GM18499 (cell line): ENCODE data around the gene DPY30.
"Not testable (repeated sequence)": the region's sequence is repeated elsewhere in the genome, so short reads cannot be mapped to it uniquely, and the experiment has no call there.

Experiments used
- ATAC-seq: cut with Tn5 transposase; IDR thresholded peaks from one replicate; pipeline ENCODE4 v1.9.1; 2021; ENCODE audit warnings: moderate number of reproducible peaks; ENCODE audit not compliant: insufficient read depth, unreplicated experiment

The DPY30 gene

DNA sequence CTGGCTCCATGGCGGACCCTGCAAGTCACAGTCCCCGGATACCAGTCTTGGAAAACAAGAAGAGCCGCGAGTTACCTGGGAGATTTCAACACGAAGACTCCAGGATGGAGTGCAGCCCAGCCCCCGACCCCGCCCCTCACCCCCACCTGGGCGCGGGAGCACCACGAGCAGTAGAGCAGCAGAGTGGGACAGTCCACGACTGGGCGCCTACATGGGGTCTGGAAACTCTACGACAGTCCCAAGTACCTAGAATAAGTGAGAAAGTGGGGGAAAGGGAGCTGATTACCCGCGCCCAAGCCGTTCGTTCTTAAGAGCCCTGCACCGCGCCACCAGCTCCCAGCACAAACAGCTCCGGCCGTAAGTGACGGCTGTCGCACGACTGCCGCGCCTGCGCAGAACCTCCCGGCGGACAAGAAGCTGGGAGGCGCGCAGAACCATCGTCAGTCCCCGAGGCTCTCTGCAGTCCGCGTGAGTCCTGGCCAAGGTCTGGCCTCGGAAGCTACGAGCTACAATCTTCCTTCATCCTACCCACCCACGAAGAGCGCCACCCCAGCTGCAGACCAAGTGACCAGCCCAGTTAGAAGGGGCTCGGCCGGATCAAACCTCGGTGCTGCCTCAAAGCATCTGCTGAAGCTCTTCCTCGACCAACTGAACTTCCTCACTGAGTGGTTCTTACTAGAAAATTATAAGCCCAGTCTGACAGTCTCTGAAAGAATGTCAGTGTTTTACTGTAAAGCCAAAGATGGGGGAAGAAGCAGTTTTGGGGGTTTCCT, at the start of gene DPY30:
Gene DPY30, minus strand, starts transcription at position 359 of the 773 bp plus-strand sequence. Its CDS starts 349 bp downstream, at position 10.
- ATAC-seq: peak; percentile 72

DNA sequence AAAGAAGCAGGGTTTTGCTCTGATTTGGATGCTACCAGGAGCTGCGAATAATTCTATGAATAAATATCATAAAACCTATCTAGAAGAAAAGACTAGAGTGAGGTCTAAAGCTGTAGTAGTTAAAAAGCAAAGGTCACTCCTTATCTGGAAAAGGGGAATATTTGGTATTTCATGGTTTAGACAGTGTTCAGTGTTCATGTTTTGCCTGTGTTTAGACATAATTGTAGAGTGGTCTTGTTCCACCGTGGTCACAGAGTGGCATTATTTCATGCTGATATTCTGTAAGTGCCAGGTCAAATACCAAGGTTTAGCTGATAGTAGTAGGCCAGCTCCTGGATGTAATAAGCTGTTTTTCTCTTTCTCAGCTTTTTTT, 34.5 kb upstream of the DPY30 start:
- ATAC-seq: no peak

DNA sequence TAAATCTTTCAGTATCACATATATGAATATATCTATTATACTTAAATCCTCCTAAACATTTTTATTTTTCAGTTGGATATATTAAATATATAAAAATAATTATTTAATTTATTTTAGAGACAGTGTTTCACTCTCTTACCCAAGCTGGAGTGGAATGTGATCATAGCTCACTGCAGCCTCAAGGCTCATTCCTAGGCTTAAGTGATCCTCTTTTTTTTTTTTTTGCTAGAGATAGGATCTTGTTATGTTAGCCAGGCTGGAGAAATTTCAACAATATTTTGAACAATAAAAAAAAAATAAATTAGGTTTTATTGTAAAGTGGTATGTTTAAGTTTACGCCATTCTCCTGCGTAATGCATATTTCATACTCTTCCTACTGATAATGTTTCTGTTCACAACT, 27.9 kb upstream of the DPY30 start:
- ATAC-seq: no peak

DNA sequence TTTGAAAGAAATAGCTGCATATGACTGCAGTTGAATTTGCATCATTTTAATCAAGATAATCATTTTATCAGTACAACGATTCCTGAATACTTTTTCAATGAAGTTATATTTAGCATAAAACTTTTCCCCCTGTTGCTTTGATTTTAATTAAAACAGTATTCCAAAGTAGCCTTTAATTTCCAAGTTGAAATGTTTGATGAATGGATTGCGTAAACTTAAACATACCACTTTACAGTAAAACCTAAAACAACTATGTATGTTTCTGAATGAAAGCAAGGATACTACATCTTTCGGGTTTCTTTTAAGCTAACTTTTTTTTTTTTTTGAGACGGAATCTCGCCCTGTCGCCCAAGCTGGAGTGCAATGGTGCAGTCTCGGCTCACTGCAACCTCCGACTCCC, 25.1 kb upstream of the DPY30 start:
- no peak for ATAC-seq

DNA sequence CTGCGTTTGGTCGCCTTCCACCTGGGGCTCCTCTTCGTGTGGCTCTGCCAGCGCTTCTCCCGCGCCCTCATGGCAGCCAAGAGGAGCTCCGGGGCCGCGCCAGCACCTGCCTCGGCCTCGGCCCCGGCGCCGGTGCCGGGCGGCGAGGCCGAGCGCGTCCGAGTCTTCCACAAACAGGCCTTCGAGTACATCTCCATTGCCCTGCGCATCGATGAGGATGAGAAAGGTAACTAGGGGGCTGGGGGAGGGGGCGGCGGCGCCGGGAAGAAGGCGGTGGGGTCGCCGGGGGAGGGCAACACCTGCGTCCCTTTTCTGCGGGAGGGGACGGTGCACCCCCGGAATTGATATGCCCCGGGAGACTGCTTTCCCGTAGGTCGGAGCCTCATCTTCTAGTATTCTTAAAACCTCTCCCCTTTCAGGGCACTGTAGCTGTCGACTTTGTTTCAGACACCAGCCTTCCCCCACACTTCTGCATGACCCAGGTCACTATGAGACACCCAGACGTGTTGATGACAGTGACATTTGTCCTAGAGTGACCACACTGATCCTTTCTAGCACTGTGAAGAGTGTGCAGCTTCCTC, 24.5 kb upstream of the DPY30 start:
- peak; percentile 2 for ATAC-seq

DNA sequence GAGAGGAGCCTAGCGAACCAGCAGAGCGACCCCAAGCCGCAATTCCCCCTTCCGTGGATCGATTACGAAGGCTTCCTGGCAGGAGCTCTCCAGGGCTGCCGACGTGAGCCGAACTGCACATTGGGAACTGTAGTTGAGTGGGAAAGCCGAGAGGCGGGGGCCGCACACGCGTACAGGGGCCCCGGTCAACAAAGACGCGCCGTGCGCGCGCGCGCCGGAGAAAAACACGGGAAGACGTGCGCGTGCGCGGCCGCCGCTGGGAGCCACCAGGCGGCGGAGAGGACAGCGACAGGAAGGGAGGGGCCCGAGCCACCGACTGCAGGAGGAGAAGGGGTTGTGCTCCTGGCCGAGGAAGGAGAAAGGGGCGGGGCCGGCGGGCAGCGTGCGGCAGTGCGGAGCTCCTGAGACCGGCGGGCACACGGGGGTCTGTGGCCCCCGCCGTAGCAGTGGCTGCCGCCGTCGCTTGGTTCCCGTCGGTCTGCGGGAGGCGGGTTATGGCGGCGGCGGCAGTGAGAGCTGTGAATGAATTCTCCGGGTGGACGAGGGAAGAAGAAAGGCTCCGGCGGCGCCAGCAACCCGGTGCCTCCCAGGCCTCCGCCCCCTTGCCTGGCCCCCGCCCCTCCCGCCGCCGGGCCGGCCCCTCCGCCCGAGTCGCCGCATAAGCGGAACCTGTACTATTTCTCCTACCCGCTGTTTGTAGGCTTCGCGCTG, 23.9 kb upstream of the DPY30 start, which contains the start of gene SPAST:
Gene SPAST, plus strand, starts transcription at position 247 of the 711 bp plus-strand sequence. Its CDS starts 276 bp downstream, at position 523.
- peak; percentile 84 for ATAC-seq

DNA sequence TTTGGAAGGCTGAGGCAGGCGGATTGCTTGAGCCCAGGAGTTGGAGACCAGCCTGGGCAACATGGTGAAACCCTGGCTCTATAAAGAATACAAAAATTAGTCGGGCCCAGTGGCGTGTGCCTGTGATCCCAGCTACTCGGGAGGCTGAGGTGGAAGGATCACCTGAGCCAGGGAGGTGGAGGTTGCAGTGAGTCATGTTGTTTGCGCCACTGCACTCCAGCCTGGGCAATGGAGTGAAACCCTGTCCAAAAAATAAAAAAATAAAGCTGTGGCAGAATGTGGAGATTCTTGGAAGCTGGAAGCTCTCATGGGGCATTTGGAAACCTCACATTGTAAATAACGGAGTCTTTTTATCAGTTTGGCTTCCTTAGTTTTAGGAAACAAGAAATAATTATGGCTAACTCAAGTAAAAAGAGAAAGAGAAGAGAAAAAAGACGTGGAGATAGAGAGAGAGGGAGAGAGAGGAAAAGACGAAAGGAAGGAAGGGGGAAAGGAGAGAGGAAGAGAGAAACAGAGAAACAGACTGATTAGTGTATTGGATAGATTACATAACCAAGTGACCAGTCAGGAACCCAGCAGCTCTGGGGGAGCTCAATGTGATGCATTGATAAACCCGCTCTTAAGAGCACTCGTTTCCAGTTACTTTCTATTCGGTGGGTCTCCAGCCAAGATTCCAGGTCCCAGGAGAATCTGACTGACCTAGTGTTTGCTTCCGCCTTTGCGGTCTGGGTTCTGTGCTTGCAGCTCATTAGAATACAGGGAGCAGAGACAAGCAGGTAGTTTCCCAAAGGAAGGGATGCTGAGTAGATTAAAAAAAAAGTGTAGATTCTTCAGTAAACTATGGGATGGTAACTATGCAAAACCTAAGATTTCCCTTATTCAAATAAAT, 22.6 kb upstream of the DPY30 start:
- no peak for ATAC-seq

DNA sequence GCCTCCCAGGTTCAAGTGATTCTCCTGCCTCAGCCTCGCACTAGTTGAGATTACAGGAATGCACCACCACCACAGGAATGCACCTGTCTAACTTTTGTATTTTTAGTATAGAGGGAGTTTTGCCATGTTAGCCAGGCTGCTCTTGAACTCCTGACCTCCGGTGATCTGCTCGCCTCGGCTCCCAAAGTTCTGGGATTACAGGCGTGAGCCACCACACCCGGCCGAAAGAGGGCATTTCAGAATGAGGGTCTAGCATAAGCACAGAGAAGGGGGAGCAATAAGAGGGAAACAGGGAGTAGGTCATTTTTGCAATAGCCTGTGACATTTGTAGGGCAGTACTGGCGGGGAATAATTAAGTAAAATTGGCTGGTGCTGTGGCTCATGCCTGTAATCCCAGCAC, 21.8 kb upstream of the DPY30 start:
- ATAC-seq: no peak

DNA sequence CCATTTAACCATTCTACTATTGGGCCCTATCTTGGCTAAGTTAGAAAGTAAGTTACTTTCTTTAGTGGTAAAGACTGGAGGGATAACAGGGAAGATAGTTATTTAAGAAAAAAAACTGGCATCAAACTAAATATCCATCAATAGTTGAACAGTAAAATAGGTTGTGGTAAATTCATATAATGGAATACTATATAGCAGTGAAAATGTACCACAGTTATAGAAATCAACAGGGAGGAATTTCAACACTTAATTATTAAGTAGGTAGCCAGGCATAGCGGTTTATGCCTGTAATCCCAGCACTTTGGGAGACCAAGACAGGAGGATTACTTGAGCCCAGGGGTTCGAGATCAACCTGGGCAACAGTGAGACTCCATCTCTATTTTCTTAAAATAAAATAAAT, 20.7 kb upstream of the DPY30 start:
- no peak for ATAC-seq

DNA sequence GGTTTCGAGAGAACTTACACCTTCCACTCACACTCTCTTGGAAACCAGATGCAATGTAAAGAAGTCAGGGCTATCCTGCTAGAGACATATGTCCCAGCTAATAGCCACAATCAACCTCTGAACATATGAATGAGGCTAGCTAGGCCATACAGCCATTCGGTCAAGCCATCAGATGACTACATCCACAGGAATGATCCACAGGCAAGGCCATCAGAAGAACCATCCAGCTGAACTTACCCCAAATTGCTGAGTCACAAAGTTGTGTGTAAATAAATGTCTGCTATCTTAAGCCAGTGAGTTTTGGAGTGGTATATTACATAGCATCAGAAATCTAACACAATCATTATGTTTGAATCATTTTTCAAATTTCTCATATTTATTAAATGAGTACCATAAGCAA, 18.5 kb upstream of the DPY30 start:
- ATAC-seq: no peak

DNA sequence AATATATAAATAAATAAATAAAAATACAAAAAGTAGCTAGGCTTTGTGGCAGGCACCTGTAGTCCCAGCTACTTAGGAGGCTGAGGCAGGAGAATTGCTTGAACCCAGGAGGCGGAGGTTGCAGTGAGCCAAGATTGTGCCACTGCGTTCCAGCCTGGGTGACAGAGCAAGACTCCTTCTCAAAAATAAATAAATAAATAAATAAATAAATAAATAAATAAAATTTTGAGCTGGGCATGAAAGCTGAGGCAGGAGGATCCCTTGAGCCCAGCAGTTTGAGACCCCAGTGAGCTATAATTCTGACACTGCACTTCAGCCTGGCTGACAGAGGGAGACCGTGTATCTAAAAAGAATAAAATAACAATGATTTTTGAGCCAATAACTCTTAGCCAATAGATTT, 15.0 kb upstream of the DPY30 start:
- not testable (repeated sequence) for ATAC-seq

DNA sequence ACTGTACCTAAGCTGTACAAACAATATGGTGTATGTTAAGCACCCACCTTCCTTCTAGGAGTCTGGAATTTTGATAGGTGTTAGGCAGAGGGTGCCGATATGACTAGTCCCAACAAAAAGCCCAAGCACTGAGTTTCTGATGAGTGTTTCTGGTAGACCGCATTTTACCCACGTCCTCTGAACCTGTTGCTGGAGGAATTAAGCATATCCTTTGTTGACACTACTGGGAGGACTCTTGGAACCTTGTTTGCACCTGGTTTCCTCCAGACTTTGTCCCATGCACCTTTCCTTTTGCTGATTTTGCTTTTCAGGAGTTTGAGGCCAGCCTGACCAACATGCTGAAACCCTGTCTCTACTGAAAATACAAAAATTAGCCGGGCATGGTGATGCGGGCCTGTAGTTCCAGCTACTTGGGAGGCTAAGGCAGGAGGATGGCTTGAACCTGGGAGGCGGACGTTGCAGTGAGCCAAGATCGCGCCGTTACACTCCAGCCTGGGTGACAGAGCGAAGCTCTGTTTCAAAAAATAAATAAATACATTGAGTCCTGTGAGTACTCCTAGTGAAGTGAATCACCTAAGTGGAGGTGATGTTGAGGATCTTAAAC, 12.3 kb upstream of the DPY30 start:
- ATAC-seq: no peak

DNA sequence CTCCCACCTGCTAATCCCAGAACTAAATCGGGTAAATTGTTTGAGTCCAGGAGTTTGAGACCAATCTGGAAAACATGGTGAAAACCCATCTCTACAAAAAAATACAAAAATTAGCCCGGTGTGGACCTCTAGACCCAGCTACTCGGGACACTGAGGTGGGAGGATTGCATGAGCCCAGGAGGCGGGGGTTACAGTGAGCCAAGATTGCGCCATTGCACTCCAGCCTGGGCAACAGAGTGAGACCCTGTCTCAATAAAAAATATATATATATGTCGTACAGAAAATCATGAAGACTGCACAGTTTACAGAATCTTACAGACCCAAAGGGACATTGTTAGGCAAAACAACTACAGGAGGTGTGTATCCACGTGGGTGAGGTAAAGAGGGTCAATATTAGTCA, 4.0 kb upstream of the DPY30 start:
- ATAC-seq: no peak

DNA sequence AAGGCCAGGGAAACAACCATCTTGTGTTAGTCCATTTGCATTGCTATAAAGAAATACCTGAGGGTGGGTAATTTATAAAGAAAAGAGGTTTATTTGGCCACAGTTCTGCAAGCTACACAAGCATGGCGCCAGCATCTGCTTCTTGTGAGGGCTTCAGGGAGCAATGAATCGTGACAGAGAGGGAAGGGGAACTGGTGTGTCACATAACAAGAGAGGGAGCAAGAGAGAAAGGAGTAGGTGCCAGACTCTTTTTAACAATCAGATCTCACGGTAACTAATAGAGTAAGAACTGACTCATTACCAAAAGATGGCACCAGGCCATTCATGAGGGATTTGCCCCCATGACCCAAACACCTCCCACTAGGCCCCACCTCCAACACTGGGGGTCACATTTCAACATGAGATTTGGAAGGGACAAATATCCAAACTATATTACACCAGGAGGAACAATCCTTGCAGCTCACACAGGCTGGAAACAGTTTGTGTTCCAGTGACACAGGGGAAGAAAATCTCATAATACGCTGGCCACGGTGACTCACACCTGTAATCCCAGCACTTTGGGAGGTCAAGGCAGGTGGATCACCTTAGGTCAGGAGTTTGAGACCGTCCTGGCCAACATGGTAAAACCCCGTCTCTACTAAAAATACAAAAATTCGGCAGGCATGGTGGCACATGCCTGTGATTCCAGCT, 5.3 kb downstream of the DPY30 start:
- not testable (repeated sequence) for ATAC-seq

DNA sequence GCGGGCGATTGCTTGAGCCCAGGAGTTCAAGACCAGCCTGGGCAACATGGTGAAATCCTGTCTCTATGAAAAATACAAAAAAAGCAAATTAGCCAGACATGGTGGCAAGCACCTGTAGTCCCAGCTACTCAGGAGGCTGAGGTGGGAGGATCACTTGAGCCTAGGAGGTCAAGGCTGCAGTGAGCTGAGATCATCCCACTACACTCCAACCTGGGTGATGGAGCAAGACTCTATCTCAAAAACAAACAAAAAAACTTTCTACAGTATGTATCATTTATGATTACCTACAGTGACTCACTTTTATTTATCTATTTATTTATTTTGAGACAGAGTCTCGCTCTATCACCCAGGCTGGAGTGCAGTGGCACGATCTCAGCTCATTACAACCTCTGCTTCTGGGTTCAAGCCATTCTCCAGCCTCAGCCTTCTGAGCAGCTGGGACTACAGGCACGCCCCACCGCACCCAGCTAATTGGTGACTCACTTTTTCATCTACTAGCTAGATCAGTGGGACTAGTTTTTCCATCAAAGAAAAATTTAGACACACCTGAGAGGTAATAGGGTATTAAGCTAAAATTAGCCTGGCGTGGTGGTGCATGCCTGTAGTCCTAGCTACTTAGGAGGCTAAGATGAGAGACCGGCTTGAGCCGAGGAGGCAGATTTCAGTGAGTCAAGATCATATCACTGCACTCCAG, 20.7 kb downstream of the DPY30 start:
- not testable (repeated sequence) for ATAC-seq

DNA sequence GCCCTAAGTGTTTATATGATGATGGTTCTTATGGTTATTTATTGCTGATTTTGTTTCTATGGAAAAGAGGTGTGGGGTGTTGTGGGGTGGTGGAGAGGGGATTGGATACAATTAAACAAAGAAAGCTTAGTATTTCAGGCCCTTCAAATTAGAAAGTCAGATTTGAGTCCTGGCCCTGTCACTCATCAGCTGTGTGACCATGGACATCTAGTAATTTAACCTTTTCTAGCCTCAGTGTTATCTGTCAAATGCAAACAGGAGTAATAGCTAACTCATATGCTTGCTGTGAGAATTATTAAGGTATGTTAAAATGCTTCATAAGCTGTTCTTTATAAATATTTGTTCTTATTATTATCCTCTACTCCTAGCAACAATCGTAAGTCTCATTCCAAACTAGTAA, 26.7 kb downstream of the DPY30 start:
- ATAC-seq: no peak

DNA sequence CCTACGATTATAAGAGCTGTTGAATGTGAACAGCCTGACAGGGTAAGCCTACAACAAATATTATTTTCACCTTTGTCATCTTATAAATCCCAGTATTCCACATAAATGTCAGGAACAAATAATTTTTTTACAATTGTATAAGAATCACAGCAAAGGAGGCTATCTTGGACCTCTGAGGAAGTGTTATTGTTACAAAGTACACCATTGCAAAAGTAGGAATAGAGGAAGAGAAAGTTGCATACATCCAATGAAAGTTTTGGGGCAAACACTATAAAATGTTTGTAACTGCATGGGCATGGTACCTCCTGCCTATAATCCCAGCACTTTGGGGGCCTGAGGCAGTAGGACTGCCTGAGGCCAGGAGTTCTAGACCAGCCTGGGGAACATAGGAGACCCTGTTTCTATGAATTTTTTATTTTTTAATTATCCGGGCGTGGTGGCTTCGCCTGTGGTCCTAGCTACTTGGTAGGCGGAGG, 28.1 kb downstream of the DPY30 start:
- ATAC-seq: no peak

DNA sequence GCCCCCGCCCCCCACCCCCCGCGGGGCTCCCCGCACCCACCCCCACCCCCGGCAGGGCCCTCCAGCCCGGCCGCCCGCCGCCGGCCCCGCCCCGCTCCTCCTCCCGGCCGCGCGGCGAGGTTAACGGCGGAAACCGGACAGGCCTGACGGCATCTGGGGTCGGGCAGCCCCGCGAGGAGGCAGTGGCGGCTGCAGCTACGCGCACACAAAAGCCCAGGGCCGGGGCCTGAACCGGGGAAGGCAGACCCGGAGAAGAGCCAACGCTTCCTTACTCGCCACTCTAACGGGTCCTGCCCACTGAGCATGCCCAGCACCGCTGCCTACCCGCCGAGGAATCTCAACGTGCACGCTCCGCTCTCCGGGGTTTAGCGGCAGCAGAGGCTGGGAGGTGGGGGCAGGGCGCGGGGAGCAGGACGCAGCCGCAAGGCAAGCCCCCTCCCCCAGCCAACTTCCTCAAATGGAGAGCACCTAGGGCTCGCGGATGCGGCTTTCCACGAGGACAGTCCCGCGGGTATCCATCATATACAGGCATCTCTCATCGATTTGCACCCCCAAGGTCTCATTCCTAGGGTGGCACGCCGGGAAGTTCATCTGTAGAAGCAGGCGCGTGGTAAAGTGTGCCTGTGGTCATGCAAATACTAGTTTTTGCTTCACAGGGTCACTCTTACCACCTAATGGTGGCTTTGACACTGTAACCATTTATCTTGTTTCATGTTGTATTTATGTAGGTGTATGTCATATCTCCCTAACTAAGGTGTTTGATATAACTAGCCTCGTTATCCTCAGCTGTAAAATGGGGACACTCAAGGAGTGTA, 28.7 kb downstream of the DPY30 start, which contains the start of gene MEMO1:
Gene MEMO1, minus strand, starts transcription at position 339 of the 815 bp plus-strand sequence. CDS start 761 bp downstream, outside the sequence.
- ATAC-seq: peak; percentile 42
